ENCODE data around the gene GUCA1A. TPM values are rescaled to one million over a fixed set of nuclear protein-coding genes. Genes with fewer than 3 reads are reported as not detected.

Gene GUCA1A
- polyA plus RNA-seq, 1 experiment = 0.20 TPM

DNA sequence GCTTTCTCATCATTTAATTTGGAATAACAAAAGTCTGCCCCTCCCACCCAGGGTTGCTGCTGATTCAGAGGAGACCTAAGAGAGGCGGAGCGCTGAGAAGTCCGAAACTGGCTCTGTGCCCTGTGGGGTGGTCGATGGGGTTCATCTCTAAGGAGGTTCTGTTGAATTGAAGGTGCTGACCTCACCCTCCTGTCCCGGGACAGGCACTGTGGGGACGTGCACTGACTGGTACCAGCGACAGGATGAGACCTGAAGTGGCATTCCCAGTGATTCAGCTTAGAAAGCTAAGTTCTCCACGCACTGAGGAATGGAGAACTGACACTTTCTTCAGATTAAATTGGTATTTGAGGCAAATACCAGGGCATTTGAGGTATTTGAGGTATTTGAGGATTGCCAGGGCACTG, 20.3 kb downstream of the GUCA1A start:
- Histone ChIP-seq H3K4me3 (ENCODE audit: low read depth, low read length) (no peak overlapping the region), H3K36me3 (ENCODE audit: control insufficient read depth, insufficient read depth, low read length) (no peaks in the 10 kb centered on the region), H3K27me3 (ENCODE audit: control insufficient read depth, insufficient read depth, low read length) (no peaks in the 10 kb centered on the region)
- ChIA-PET CTCF (interaction anchor here (1.6 kb wide), 1 partner anchor 21 kb away, joined by 5 read pairs; no protein-coding TSS in a partner anchor), POLR2A (no interaction called here)
- no peak for DNase-seq (ENCODE audit: low read depth)
- TF ChIP-seq, protein P1, sequence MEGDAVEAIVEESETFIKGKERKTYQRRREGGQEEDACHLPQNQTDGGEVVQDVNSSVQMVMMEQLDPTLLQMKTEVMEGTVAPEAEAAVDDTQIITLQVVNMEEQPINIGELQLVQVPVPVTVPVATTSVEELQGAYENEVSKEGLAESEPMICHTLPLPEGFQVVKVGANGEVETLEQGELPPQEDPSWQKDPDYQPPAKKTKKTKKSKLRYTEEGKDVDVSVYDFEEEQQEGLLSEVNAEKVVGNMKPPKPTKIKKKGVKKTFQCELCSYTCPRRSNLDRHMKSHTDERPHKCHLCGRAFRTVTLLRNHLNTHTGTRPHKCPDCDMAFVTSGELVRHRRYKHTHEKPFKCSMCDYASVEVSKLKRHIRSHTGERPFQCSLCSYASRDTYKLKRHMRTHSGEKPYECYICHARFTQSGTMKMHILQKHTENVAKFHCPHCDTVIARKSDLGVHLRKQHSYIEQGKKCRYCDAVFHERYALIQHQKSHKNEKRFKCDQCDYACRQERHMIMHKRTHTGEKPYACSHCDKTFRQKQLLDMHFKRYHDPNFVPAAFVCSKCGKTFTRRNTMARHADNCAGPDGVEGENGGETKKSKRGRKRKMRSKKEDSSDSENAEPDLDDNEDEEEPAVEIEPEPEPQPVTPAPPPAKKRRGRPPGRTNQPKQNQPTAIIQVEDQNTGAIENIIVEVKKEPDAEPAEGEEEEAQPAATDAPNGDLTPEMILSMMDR (IDR thresholded peaks at IDR 0.05; ENCODE audit: insufficient read depth, low read depth, low read length) = no peak

DNA sequence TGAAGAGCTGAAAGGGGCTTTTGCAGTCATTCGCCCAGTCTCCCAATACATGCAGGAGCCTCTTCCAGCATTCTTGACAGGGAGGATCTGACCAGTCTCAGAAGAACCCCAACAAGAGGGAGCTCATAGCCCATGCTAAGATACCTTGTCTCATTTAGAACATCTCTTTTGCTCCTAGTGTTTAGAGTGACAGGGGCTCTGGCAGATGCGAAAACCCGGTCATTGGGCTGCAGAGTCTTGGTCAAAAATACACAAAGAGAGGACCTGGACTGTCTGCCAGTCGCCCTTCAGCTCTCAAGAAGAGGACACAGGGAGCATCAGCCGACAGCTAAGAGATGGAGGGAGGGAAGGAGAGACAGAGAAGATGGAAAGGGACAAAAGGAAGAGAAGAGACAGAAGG, 20.9 kb downstream of the GUCA1A start:
- H3K4me3 ChIP-seq (ENCODE audit: low read depth, low read length) = no peak overlapping the region
- ChIA-PET CTCF (interaction anchor here (1.6 kb wide), 1 partner anchor 21 kb away, joined by 5 read pairs; no protein-coding TSS in a partner anchor), POLR2A (no interaction called here)
- H3K27me3 ChIP-seq (ENCODE audit: control insufficient read depth, insufficient read depth, low read length) = no peaks in the 10 kb centered on the region
- no peaks in the 10 kb centered on the region for H3K36me3 ChIP-seq (ENCODE audit: control insufficient read depth, insufficient read depth, low read length)
- TF ChIP-seq, protein P1 (IDR thresholded peaks at IDR 0.05; ENCODE audit: insufficient read depth, low read depth, low read length) = no peak
- no peak for DNase-seq (ENCODE audit: low read depth)

- DNase-seq (ENCODE audit: low read depth) = no peak
- ChIA-PET POLR2A (no interaction called here), CTCF (interaction anchor here (0.9 to 1.2 kb wide), 2 partner anchors 29 to 84 kb away, joined by 3 read pairs; no protein-coding TSS in a partner anchor)
- no peaks in the 10 kb centered on the region for H3K27me3 ChIP-seq (ENCODE audit: control insufficient read depth, insufficient read depth, low read length)
- no peak overlapping the region for H3K4me3 ChIP-seq (ENCODE audit: low read depth, low read length)
- TF ChIP-seq, protein P1 (IDR thresholded peaks at IDR 0.05; ENCODE audit: insufficient read depth, low read depth, low read length) = no peak
- no peaks in the 10 kb centered on the region for H3K36me3 ChIP-seq (ENCODE audit: control insufficient read depth, insufficient read depth, low read length)
Measured at GRCh38 chr6:42195415-42195814, 22.3 kb downstream of the GUCA1A start.

- TF ChIP-seq, protein P1 (IDR thresholded peaks at IDR 0.05; ENCODE audit: insufficient read depth, low read depth, low read length) = peak; percentile 18; the same call in 1 of the 2 replicates
- CTCF ChIA-PET = no interaction called here
- H3K36me3 ChIP-seq (ENCODE audit: control insufficient read depth, insufficient read depth, low read length) = no peaks in the 10 kb centered on the region; the same call in 1 of the 2 replicates
- H3K4me3 ChIP-seq (ENCODE audit: low read depth, low read length) = no peak overlapping the region
- POLR2A ChIA-PET = no interaction called here
- DNase-seq (ENCODE audit: low read depth) = peak; percentile 57
- no peaks in the 10 kb centered on the region for H3K27me3 ChIP-seq (ENCODE audit: control insufficient read depth, insufficient read depth, low read length)
Measured at GRCh38 chr6:42197555-42198362, 24.6 kb downstream of the GUCA1A start.

GRCh38 chr6:42199106-42199981, 26.2 kb downstream of the GUCA1A start:
- Histone ChIP-seq H3K36me3 (ENCODE audit: control insufficient read depth, insufficient read depth, low read length) (no peaks in the 10 kb centered on the region; the same call in 1 of the 2 replicates), H3K4me3 (ENCODE audit: low read depth, low read length) (no peak overlapping the region), H3K27me3 (ENCODE audit: control insufficient read depth, insufficient read depth, low read length) (no peaks in the 10 kb centered on the region)
- no peak for DNase-seq (ENCODE audit: low read depth)
- POLR2A ChIA-PET = interaction anchor here (0.7 kb wide), 1 partner anchor 601 kb away, joined by 9 read pairs; no protein-coding TSS in a partner anchor
- TF ChIP-seq, protein P1 (IDR thresholded peaks at IDR 0.05; ENCODE audit: insufficient read depth, low read depth, low read length) = no peak
- CTCF ChIA-PET = interaction anchor here (0.9 to 1.2 kb wide), 3 partner anchors 31 to 352 kb away, joined by 3 to 5 read pairs (median 3); no protein-coding TSS in a partner anchor
